Prostate gland (tissue), 2 donors: ENCODE results near the gene B3GNT4. TPM values are rescaled to one million over a fixed set of nuclear protein-coding genes. Genes with fewer than 3 reads are reported as not detected.
"Not testable (repeated sequence)": the region's sequence is repeated elsewhere in the genome, so short reads cannot be mapped to it uniquely, and the experiment has no call there.

ENCODE experiments used
- DNase-seq: peaks from one replicate; pipeline ENCODE4 v3.0.0-alpha.2; 2019; ENCODE audit warnings: low spot score
- H3K27ac ChIP-seq, 2 donors: fragments of 200-600 bp; sonication (generic); 2 replicates each; pipeline ENCODE4 v1.5.1; 2017 to 2019
- H3K27me3 ChIP-seq: fragments of 200-600 bp; sonication (generic); replicated peaks from 2 replicates; pipeline ENCODE4 v1.5.1; 2019; ENCODE audit not compliant: insufficient read depth
- H3K36me3 ChIP-seq, 2 donors: fragments of 200-600 bp; sonication (generic); 1 replicate in 1 of 2; 2 replicates in 1 of 2; pipeline versions ENCODE4 v1.5.1 to v1.8.1; 2017 to 2019
- H3K4me1 ChIP-seq: fragments of 200-600 bp; sonication (generic); replicated peaks from 2 replicates; pipeline ENCODE4 v1.5.1; 2019
- H3K4me3 ChIP-seq, 2 donors: fragments of 200-600 bp; sonication (generic); 2 replicates each; pipeline ENCODE4 v1.5.1; 2017 to 2019
- H3K9me3 ChIP-seq: fragments of 200-600 bp; sonication (generic); 2 replicates; pipeline ENCODE4 v1.5.1; 2017
- POLR2A ChIP-seq: fragments of 450-650 bp; IDR thresholded peaks from one replicate; pipeline ENCODE4 v1.6.1; 2016; ENCODE audit warnings: antibody characterized with exemption, mild to moderate bottlenecking
- POLR2AphosphoS5 ChIP-seq: sonication (generic); formaldehyde crosslinking; IDR thresholded peaks from one replicate; pipeline ENCODE4 v1.6.1; 2017; ENCODE audit warnings: antibody characterized with exemption
- WGBS: methylation state at CpG from one replicate; pipeline ENCODE4 v1.1.5; 2018; 5-methylcytosine and 5-hydroxymethylcytosine counted together
- intact Hi-C: fragments of 100-400 bp; cut with DNase I; formaldehyde crosslinking; loops from one replicate; pipeline ENCODE4 v1.14.2; 2022
- small RNA-seq, 2 donors: library from RNA; depleted of rRNA; stranded (forward); fragments of <200 nt; gene quantifications; one replicate each; pipeline ENCODE3, GENCODE V24; 2016
- total RNA-seq, 2 donors: library from RNA; depleted of rRNA; stranded (reverse); fragments of >200 nt; gene quantifications; one replicate each; pipeline ENCODE4 v1.1.0, GENCODE V29; 2016
- TF ChIP-seq, protein P1 (sequence below), 4 experiments: fragments of 200-600 bp in 2 of 4; fragments of 450-650 bp in 2 of 4; sonication (generic) in 2 of 4; IDR thresholded peaks; 1 replicate in 3 of 4; 2 replicates in 1 of 4; pipeline ENCODE4 v1.5.1; 2016 to 2019; ENCODE audit warnings: antibody characterized with exemption in 4 of 4, mild to moderate bottlenecking in 2 of 4, moderate library complexity in 2 of 4

B3GNT4 gene
- total RNA-seq, 2 donors from 2014 or later: 0.64 to 5.1 TPM

DNA sequence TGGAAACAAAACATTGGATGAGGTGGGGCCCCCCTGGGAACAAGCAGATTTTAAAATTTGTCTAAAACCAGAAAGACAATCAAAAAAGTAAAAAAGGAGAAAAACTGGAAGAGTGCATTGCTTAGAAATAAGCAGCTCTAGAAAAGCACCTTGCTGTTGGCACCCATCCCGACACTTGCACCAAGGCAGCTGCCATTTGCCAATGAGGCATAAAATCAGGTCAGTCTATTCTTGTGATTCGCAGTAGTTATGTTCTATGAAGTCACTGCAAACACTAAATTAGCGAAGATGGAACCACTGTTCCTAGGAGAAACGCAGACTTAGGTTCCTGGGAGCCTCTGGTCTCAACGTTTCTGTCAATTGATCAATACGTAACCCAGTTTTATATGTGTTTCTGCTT is 46.5 kb downstream of the B3GNT4 start:
- H3K27me3 ChIP-seq: no peaks in the 10 kb centered on the region
- H3K36me3 ChIP-seq: no peaks in the 10 kb centered on the region
- no peaks in the 10 kb centered on the region for H3K4me1 ChIP-seq
- 95% methylated on average over 6 of the region's 6 CpGs for WGBS
- H3K27ac ChIP-seq: no peak overlapping the region
- DNase-seq: no peak
- intact Hi-C loops: no loop called here
- no peak overlapping the region for H3K4me3 ChIP-seq
- TF ChIP-seq, protein P1, sequence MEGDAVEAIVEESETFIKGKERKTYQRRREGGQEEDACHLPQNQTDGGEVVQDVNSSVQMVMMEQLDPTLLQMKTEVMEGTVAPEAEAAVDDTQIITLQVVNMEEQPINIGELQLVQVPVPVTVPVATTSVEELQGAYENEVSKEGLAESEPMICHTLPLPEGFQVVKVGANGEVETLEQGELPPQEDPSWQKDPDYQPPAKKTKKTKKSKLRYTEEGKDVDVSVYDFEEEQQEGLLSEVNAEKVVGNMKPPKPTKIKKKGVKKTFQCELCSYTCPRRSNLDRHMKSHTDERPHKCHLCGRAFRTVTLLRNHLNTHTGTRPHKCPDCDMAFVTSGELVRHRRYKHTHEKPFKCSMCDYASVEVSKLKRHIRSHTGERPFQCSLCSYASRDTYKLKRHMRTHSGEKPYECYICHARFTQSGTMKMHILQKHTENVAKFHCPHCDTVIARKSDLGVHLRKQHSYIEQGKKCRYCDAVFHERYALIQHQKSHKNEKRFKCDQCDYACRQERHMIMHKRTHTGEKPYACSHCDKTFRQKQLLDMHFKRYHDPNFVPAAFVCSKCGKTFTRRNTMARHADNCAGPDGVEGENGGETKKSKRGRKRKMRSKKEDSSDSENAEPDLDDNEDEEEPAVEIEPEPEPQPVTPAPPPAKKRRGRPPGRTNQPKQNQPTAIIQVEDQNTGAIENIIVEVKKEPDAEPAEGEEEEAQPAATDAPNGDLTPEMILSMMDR (IDR thresholded peaks at IDR 0.05): no peak
- TF ChIP-seq POLR2A (no peak), POLR2AphosphoS5 (no peak)
- H3K9me3 ChIP-seq: no peaks in the 10 kb centered on the region

DNA sequence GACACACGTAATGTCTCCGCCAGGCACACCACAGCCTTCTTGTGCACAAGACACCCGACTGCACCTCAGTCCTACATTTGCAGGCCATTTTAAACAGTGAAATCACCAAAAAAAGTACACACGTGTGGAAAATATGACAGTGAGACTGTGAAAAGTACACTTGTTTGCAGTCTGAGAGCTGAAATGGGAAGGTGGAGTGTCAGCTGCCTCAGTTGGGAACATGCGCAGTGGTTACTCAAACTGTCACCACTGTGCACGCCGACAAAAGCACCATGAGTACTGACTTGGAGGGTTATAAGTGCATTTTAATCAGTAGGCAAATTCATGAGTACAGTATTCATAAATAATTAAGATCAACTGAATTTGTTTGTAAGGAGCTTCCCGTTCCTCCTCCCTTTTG is 47.0 kb downstream of the B3GNT4 start:
- DNase-seq: no peak
- TF ChIP-seq POLR2A: no peak
- TF ChIP-seq POLR2AphosphoS5: no peak
- intact Hi-C loops: no loop called here
- no peak overlapping the region for H3K27ac ChIP-seq
- no peaks in the 10 kb centered on the region for H3K27me3 ChIP-seq
- no peaks in the 10 kb centered on the region for H3K9me3 ChIP-seq
- no peaks in the 10 kb centered on the region for H3K4me1 ChIP-seq
- H3K36me3 ChIP-seq: no peaks in the 10 kb centered on the region
- WGBS: 95% methylated on average over 8 of the region's 8 CpGs
- no peak overlapping the region for H3K4me3 ChIP-seq

DNA sequence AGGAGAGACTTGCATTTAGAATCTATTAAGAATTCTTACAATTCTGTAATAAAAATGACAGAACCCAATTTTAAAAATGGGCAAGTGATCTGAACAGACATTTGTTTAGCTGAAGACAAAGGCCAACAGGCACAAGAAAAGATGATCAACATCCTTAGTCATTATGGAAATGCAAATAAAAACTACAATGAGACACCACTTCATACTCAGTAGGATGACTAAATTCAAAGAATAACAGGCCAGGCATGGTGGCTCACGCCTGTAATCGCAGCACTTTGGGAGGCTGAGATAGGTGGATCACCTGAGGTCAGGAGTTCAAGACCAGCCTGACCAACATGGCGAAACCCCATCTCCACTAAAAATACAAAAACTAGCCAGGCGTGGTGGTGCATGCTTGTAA is 55.0 kb downstream of the B3GNT4 start:
- 95% methylated on average over 4 of the region's 4 CpGs for WGBS
- DNase-seq, intact Hi-C loops, H3K4me1 ChIP-seq, H3K4me3 ChIP-seq, H3K36me3 ChIP-seq, H3K27ac ChIP-seq, H3K27me3 ChIP-seq, H3K9me3 ChIP-seq: not testable (repeated sequence)

Small RNA genes lying within 50 kb of the gene (small RNA-seq; reads per million reads assigned to genes)
- 0.09 to 0.10 reads per million in 2 donors for gene DIABLO

Other genes starting within 250 kb of the B3GNT4 start
- 10 to 100 TPM; 10.3 to 15.4 TPM for gene BCL7A, start 181.8 kb upstream of the B3GNT4 start, total RNA-seq
- 10 to 100 TPM; 13.1 to 57.7 TPM for gene MLXIP, start 125.0 kb upstream of the B3GNT4 start, total RNA-seq
- not detected for gene IL31, start 29.5 kb upstream of the B3GNT4 start, total RNA-seq
- gene LRRC43, start 20.6 kb upstream of the B3GNT4 start, total RNA-seq: 1 to 10 TPM; 1.2 to 5.7 TPM
- 100 to 1,000 TPM in 1 of 2 donors, 10 to 100 TPM in 1; 54.1 to 132 TPM for gene DIABLO, start 22.3 kb downstream of the B3GNT4 start, total RNA-seq
- 10 to 100 TPM; 11.3 to 23.9 TPM for gene VPS33A, start 62.8 kb downstream of the B3GNT4 start, total RNA-seq
- gene CLIP1, start 219.0 kb downstream of the B3GNT4 start, total RNA-seq: 10 to 100 TPM; 59.9 to 84.1 TPM